Measurements from ENCODE around the gene TMEM33.

DNA sequence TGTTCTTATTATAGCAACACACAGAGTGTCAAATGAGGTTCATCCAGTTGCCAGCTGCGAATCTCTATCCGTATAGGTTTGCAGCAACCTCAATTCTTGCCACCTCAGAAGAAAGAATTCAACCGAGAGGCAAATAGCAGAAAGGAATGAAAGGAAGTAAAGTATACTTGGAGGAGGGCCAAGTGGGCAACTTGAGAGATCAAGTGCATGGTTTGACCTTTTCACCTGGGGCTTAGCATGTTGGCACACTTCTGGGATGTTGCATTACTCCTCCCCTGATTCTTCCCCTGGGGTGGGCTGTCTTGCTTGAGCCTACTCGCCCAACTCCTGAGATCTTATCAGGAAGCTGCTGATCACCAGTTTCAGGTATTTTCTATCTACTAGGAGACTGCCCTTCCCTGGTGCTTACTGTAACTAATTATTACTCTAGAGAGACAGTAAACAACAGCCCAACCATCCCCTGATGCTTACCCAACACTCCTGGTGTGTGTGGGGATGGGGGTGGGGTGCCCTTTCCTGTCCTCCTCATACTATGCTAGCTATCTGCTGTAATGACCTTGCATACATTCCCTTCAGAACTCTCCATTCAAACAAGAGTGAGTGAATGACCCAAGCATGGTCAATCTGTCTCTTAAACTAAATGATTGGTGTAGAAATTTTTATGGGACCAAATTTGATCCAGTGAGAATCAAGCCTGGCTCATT lies 7.3 kb upstream of the TMEM33 start:
- TF ChIP-seq CTCF (IDR thresholded peaks at IDR 0.05) (no peak), POLR2A (IDR thresholded peaks at IDR 0.05) (no peak), EP300 (IDR thresholded peaks at IDR 0.05) (no peak)
